H9 (cell line): ENCODE data around the gene SBF1. TPM values are rescaled to one million over a fixed set of nuclear protein-coding genes. Genes with fewer than 3 reads are reported as not detected.
"Not testable (repeated sequence)": the region's sequence is repeated elsewhere in the genome, so short reads cannot be mapped to it uniquely, and the experiment has no call there.

Experiments
- DNase-seq: peaks from one replicate; pipeline ENCODE4 v3.0.0-alpha.2; 2017
- H2AFZ ChIP-seq: one replicate; pipeline ENCODE4 v1.6.1; 2013; ENCODE audit warnings: mild to moderate bottlenecking, low read length, control low read depth, moderate library complexity
- H2AK5ac ChIP-seq: 2 replicates; pipeline ENCODE4 v1.6.1; 2013; ENCODE audit warnings: low read length, control low read depth, mixed read lengths; ENCODE audit not compliant: insufficient read length
- H2BK120ac ChIP-seq: one replicate; pipeline ENCODE4 v1.6.1; 2013; ENCODE audit warnings: low read depth, mild to moderate bottlenecking, low read length, control low read depth, inconsistent platforms; ENCODE audit not compliant: poor library complexity, severe bottlenecking
- H2BK12ac ChIP-seq: 2 replicates; pipeline ENCODE4 v1.6.1; 2013; ENCODE audit warnings: low read length, control low read depth, mixed read lengths, low read depth; ENCODE audit not compliant: insufficient read length
- H2BK15ac ChIP-seq: 2 replicates; pipeline ENCODE4 v1.6.1; 2013; ENCODE audit warnings: low read depth, low read length, control low read depth
- H2BK20ac ChIP-seq: one replicate; pipeline ENCODE4 v1.6.1; 2013; ENCODE audit warnings: low read depth, mild to moderate bottlenecking, low read length, control low read depth, inconsistent platforms; ENCODE audit not compliant: poor library complexity, severe bottlenecking
- H2BK5ac ChIP-seq: 2 replicates; pipeline ENCODE4 v1.6.1; 2013; ENCODE audit warnings: low read length, control low read depth, mixed read lengths; ENCODE audit not compliant: insufficient read length
- H3K14ac ChIP-seq: 2 replicates; pipeline ENCODE4 v1.6.1; 2013; ENCODE audit warnings: low read length, control low read depth; ENCODE audit not compliant: insufficient read depth
- H3K18ac ChIP-seq: 2 replicates; pipeline ENCODE4 v1.6.1; 2013; ENCODE audit warnings: low read depth, mild to moderate bottlenecking, mixed read lengths, low read length, control low read depth; ENCODE audit not compliant: insufficient read length
- H3K23ac ChIP-seq: 2 replicates; pipeline ENCODE4 v1.6.1; 2013; ENCODE audit warnings: low read length, control low read depth, mixed read lengths, low read depth; ENCODE audit not compliant: insufficient read length
- H3K23me2 ChIP-seq: 2 replicates; pipeline ENCODE4 v1.6.1; 2013; ENCODE audit warnings: low read depth, mild to moderate bottlenecking, mixed read lengths, low read length, control low read depth; ENCODE audit not compliant: insufficient read length, poor library complexity, severe bottlenecking
- H3K27ac ChIP-seq: 2 replicates; pipeline ENCODE4 v1.5.1; 2013; ENCODE audit warnings: low read length, control low read depth, mixed read lengths, low read depth; ENCODE audit not compliant: insufficient read length
- H3K27me3 ChIP-seq: 2 replicates; pipeline ENCODE4 v1.6.1; 2013; ENCODE audit warnings: low read length, control low read depth, inconsistent platforms; ENCODE audit not compliant: insufficient read depth
- H3K4ac ChIP-seq: 2 replicates; pipeline ENCODE4 v1.6.1; 2013; ENCODE audit warnings: low read depth, mild to moderate bottlenecking, control low read depth, inconsistent platforms, low read length, moderate library complexity
- H3K4me1 ChIP-seq: 2 replicates; pipeline ENCODE4 v1.6.1; 2013; ENCODE audit warnings: low read length, control low read depth, inconsistent platforms; ENCODE audit not compliant: insufficient read depth
- H3K4me2 ChIP-seq: 2 replicates; pipeline ENCODE4 v1.6.1; 2013; ENCODE audit warnings: low read length, control low read depth, mixed read lengths; ENCODE audit not compliant: insufficient read length, insufficient read depth
- H3K56ac ChIP-seq: 2 replicates; pipeline ENCODE4 v1.6.1; 2013; ENCODE audit warnings: low read depth, mild to moderate bottlenecking, mixed read lengths, low read length, control low read depth; ENCODE audit not compliant: insufficient read length
- H3K79me1 ChIP-seq: 2 replicates; pipeline ENCODE4 v1.6.1; 2013; ENCODE audit warnings: low read depth, mild to moderate bottlenecking, moderate library complexity, low read length, control low read depth, inconsistent platforms; ENCODE audit not compliant: insufficient read depth, poor library complexity, severe bottlenecking
- H3K79me2 ChIP-seq: 2 replicates; pipeline ENCODE4 v1.6.1; 2013; ENCODE audit warnings: low read length, control low read depth, inconsistent platforms; ENCODE audit not compliant: insufficient read depth
- H3K9ac ChIP-seq: 2 replicates; pipeline ENCODE4 v1.6.1; 2013; ENCODE audit warnings: low read length, control low read depth, mixed read lengths; ENCODE audit not compliant: insufficient read length; ENCODE audit errors: extremely low read depth
- H3K9me3 ChIP-seq: one replicate; pipeline ENCODE4 v1.6.1; 2013; ENCODE audit warnings: low read depth, low read length, inconsistent platforms; ENCODE audit not compliant: control insufficient read depth
- H3T11ph ChIP-seq: one replicate; pipeline ENCODE4 v1.6.1; 2013; ENCODE audit warnings: mild to moderate bottlenecking, low read length, control low read depth, inconsistent platforms
- H4K20me1 ChIP-seq: one replicate; pipeline ENCODE4 v1.6.1; 2013; ENCODE audit not compliant: control insufficient read depth, insufficient read length, insufficient read depth
- H4K5ac ChIP-seq: 2 replicates; pipeline ENCODE4 v1.6.1; 2013; ENCODE audit warnings: low read depth, mild to moderate bottlenecking, mixed read lengths, low read length, control low read depth; ENCODE audit not compliant: insufficient read length
- H4K8ac ChIP-seq: replicated peaks from 2 replicates; pipeline ENCODE4 v1.6.1; 2013; ENCODE audit warnings: low read length, control low read depth, mixed read lengths, low read depth; ENCODE audit not compliant: insufficient read length
- H4K91ac ChIP-seq: 2 replicates; pipeline ENCODE4 v1.6.1; 2013; ENCODE audit warnings: low read depth, mild to moderate bottlenecking, moderate library complexity, mixed read lengths, low read length, control low read depth; ENCODE audit not compliant: insufficient read length
- H3K27ac Mint-ChIP-seq, 3 experiments: 2 replicates in 2 of 3; 3 replicates in 1 of 3; pipeline ENCODE4 v1.8.0; 2020 to 2021; ENCODE audit warnings: mixed read lengths in 3 of 3, mild to moderate bottlenecking in 1 of 3, moderate library complexity in 1 of 3
- H3K27me3 Mint-ChIP-seq: 2 replicates; pipeline ENCODE4 v1.8.0; 2021; ENCODE audit warnings: low read depth, mild to moderate bottlenecking, moderate library complexity, mixed read lengths
- H3K36me3 Mint-ChIP-seq, 3 experiments: 2 replicates in 2 of 3; 3 replicates in 1 of 3; pipeline ENCODE4 v1.8.0; 2020 to 2021; ENCODE audit warnings: low read depth in 3 of 3, mixed read lengths in 3 of 3; ENCODE audit not compliant: insufficient read depth in 1 of 3
- H3K4me1 Mint-ChIP-seq, 2 experiments: 2 replicates each; pipeline ENCODE4 v1.8.0; 2020; ENCODE audit warnings: mixed read lengths in 2 of 2
- H3K4me3 Mint-ChIP-seq, 2 experiments: 2 replicates in 1 of 2; 3 replicates in 1 of 2; pipeline ENCODE4 v1.8.0; 2020 to 2021; ENCODE audit warnings: mild to moderate bottlenecking in 2 of 2, mixed read lengths in 2 of 2, moderate library complexity in 1 of 2
- H3K9me3 Mint-ChIP-seq, 2 experiments: 2 replicates in 1 of 2; 3 replicates in 1 of 2; pipeline ENCODE4 v1.8.0; 2020; ENCODE audit warnings: mild to moderate bottlenecking in 2 of 2, mixed read lengths in 2 of 2, moderate library complexity in 1 of 2
- WGBS: extraction: QIAGEN DNeasy Blood & Tissue Kit; methylation state at CpG from one replicate; pipeline ENCODE4 v1.1.7; 2013; ENCODE audit warnings: missing lambda C conversion rate, low lambda C conversion rate, mixed read lengths; ENCODE audit not compliant: insufficient read length; ENCODE audit errors: extremely low coverage; 5-methylcytosine and 5-hydroxymethylcytosine counted together
- total RNA-seq: library from RNA; stranded (reverse); gene quantifications from 2 replicates; pipeline ENCODE4 v1.2.1, GENCODE V29; 2021
- TF ChIP-seq, protein P1 (sequence below): fragments of 200-600 bp; sonication (generic); conservative IDR thresholded peaks from 3 replicates; pipeline ENCODE4 v1.8.0; 2021; ENCODE audit warnings: antibody characterized with exemption, mild to moderate bottlenecking

Gene SBF1
- total RNA-seq, 1 experiment from 2014 or later = 69.8 TPM

- no peak overlapping the region for H3K9ac ChIP-seq
Measured at GRCh38 chr22:50520826-50521453, 46.1 kb upstream of the SBF1 start.

DNA sequence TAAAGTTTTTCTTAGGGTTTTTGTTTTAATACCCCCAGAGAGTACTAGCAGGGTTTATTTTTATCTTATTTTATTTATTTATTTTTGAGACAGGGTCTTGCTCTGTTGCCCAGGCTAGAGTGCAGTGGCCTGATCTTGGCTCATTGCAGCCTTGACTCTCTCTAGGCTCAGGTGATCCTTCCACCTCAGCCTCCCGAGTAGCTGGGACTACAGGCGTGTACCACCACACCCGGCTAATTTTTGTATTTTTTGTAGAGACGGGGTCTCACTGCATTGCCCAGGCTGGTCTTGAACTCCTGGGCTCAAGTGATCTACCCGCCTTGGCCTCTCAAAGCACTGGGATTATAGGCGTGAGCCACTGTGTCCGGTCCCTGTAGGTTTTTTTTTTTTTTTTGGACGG lies 45.3 kb upstream of the SBF1 start:
- WGBS = no CpG with 5 or more reads among the region's 8 CpGs
- H4K5ac ChIP-seq, H2AK5ac ChIP-seq, H3K79me1 ChIP-seq, H3T11ph ChIP-seq, H3K4me2 ChIP-seq, H2BK120ac ChIP-seq, H4K8ac ChIP-seq, H3K23me2 ChIP-seq, H3K18ac ChIP-seq, H3K9ac ChIP-seq, H3K4me1 Mint-ChIP-seq, H3K9me3 ChIP-seq, H3K27ac Mint-ChIP-seq, H2BK5ac ChIP-seq, H2AFZ ChIP-seq, H4K91ac ChIP-seq, H3K27ac ChIP-seq, H4K20me1 ChIP-seq, H2BK20ac ChIP-seq, H3K23ac ChIP-seq, H3K9me3 Mint-ChIP-seq, H3K14ac ChIP-seq, H3K4me1 ChIP-seq, H2BK15ac ChIP-seq, H3K56ac ChIP-seq, H3K79me2 ChIP-seq, H3K4me3 Mint-ChIP-seq, H3K4ac ChIP-seq, DNase-seq, H3K27me3 Mint-ChIP-seq, H2BK12ac ChIP-seq, H3K27me3 ChIP-seq: not testable (repeated sequence)
- H3K36me3 Mint-ChIP-seq = peaks cover 7 to 66% (median 42%) of the 10 kb centered on the region in 3 experiments; a peak in 6 of 7 replicates

More at GRCh38 chr22:50520826-50521453, 46.1 kb upstream of the SBF1 start:
- Histone ChIP-seq H2BK12ac (no peak overlapping the region), H3K4ac (no peak overlapping the region), H3K56ac (no peak overlapping the region), H4K91ac (no peak overlapping the region), H4K8ac (no peak overlapping the region), H2AFZ (no peak overlapping the region), H2BK5ac (no peak overlapping the region), H3K18ac (no peak overlapping the region), H3K14ac (no peak overlapping the region; the same call in 1 of the 2 replicates), H3K23me2 (peaks cover 3% of the 10 kb centered on the region), H3K27me3 (no peaks in the 10 kb centered on the region), H3K79me1 (no peaks in the 10 kb centered on the region), H4K20me1 (peaks cover 3% of the 10 kb centered on the region), H3K9me3 (no peaks in the 10 kb centered on the region), H2BK20ac (no peak overlapping the region), H2BK15ac (no peak overlapping the region), H3K23ac (no peak overlapping the region), H3K4me2 (no peak overlapping the region), H4K5ac (no peak overlapping the region), H3K79me2 (no peaks in the 10 kb centered on the region), H3K4me1 (peaks cover 3% of the 10 kb centered on the region; the same call in 1 of the 2 replicates), H2AK5ac (no peak overlapping the region), H3T11ph (no peak overlapping the region), H3K27ac (no peak overlapping the region), H2BK120ac (no peak overlapping the region)
- H3K36me3 Mint-ChIP-seq = peaks cover 7 to 64% (median 39%) of the 10 kb centered on the region in 3 experiments; a peak in 6 of 7 replicates
- no peak for DNase-seq
- H3K4me3 Mint-ChIP-seq = no peak overlapping the region
- H3K27me3 Mint-ChIP-seq = no peaks in the 10 kb centered on the region; the same call in 1 of the 2 replicates
- H3K9me3 Mint-ChIP-seq = no peaks in the 10 kb centered on the region
- WGBS = no CpG with 5 or more reads among the region's 13 CpGs
- peaks cover 5 to 7% of the 10 kb centered on the region in 2 experiments for H3K4me1 Mint-ChIP-seq
- TF ChIP-seq, protein P1, sequence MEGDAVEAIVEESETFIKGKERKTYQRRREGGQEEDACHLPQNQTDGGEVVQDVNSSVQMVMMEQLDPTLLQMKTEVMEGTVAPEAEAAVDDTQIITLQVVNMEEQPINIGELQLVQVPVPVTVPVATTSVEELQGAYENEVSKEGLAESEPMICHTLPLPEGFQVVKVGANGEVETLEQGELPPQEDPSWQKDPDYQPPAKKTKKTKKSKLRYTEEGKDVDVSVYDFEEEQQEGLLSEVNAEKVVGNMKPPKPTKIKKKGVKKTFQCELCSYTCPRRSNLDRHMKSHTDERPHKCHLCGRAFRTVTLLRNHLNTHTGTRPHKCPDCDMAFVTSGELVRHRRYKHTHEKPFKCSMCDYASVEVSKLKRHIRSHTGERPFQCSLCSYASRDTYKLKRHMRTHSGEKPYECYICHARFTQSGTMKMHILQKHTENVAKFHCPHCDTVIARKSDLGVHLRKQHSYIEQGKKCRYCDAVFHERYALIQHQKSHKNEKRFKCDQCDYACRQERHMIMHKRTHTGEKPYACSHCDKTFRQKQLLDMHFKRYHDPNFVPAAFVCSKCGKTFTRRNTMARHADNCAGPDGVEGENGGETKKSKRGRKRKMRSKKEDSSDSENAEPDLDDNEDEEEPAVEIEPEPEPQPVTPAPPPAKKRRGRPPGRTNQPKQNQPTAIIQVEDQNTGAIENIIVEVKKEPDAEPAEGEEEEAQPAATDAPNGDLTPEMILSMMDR = no peak
- no peak overlapping the region; a peak in 1 of 7 replicates for H3K27ac Mint-ChIP-seq
